Loucy (cell line): ENCODE measurements around the gene ZBTB21.

Experiments
- CTCF ChIP-seq: fragments of 200-600 bp; sonication (generic); conservative IDR thresholded peaks from 2 replicates; pipeline ENCODE4 v1.5.1; 2014; ENCODE audit warnings: mild to moderate bottlenecking, antibody characterized with exemption, low read length
- EZH2phosphoT487 ChIP-seq: fragments of 200-600 bp; IDR thresholded peaks from 2 replicates; pipeline ENCODE4 v1.6.1; 2018; ENCODE audit warnings: antibody characterized with exemption, mild to moderate bottlenecking, moderate library complexity, borderline replicate concordance

- no peak for TF ChIP-seq CTCF
- TF ChIP-seq EZH2phosphoT487: no peak
Measured at GRCh38 chr21:42059141-42059540, 49.0 kb upstream of the ZBTB21 start.
